GM19463 (cell line): ENCODE results near the gene CYP26B1.
"Not testable (repeated sequence)": the region's sequence is repeated elsewhere in the genome, so short reads cannot be mapped to it uniquely, and the experiment has no call there.

Experiments used
- ATAC-seq: cut with Tn5 transposase; IDR thresholded peaks from one replicate; pipeline ENCODE4 v1.9.1; 2021; ENCODE audit warnings: mild to moderate bottlenecking, moderate library complexity; ENCODE audit not compliant: unreplicated experiment

The CYP26B1 gene

GRCh38 chr2:72086871-72087633 lies 60.6 kb downstream of the CYP26B1 start:
- ATAC-seq: not testable (repeated sequence)

- no peak for ATAC-seq
These were observed 62.1 kb downstream of the CYP26B1 start for GRCh38 chr2:72085513-72085912.

- ATAC-seq: no peak
These were observed 62.6 kb downstream of the CYP26B1 start for GRCh38 chr2:72085036-72085435.

GRCh38 chr2:72084584-72084976 lies 63.1 kb downstream of the CYP26B1 start:
- ATAC-seq: no peak

- no peak for ATAC-seq
These were observed 63.7 kb downstream of the CYP26B1 start for GRCh38 chr2:72083751-72084583.

- ATAC-seq: no peak
These were observed 64.8 kb downstream of the CYP26B1 start for GRCh38 chr2:72082887-72083286.

- no peak for ATAC-seq
These were observed 65.6 kb downstream of the CYP26B1 start for GRCh38 chr2:72082021-72082601.

- no peak for ATAC-seq
These were observed 66.2 kb downstream of the CYP26B1 start for GRCh38 chr2:72081451-72081850.

- no peak for ATAC-seq
These were observed 67.1 kb downstream of the CYP26B1 start for GRCh38 chr2:72080286-72081145.
